Smooth muscle cell (in vitro differentiated cells): ENCODE data around the gene ACACB. TPM values are rescaled to one million over a fixed set of nuclear protein-coding genes. Genes with fewer than 3 reads are reported as not detected.

ENCODE experiments used
- DNase-seq: peaks from one replicate; lab custom pipeline; 2025; ENCODE audit not compliant: unreplicated experiment; lab: John Stamatoyannopoulos, UW
- H2AFZ ChIP-seq: fragments of 200-600 bp; sonication (generic); 2 replicates; pipeline ENCODE4 v1.6.0; 2016; ENCODE audit warnings: antibody characterized with exemption, low read depth, mild to moderate bottlenecking
- H3F3A ChIP-seq: fragments of 200-600 bp; sonication (generic); 2 replicates; pipeline ENCODE4 v1.6.0; 2017; ENCODE audit warnings: antibody characterized with exemption, low read depth
- H3K27ac ChIP-seq: fragments of 200-600 bp; sonication (generic); 2 replicates; pipeline ENCODE4 v1.5.1; 2016; ENCODE audit warnings: low read depth, mild to moderate bottlenecking
- H3K27me3 ChIP-seq: fragments of 200-600 bp; sonication (generic); 2 replicates; pipeline ENCODE4 v1.6.1; 2016; ENCODE audit warnings: low read depth, mild to moderate bottlenecking
- H3K36me3 ChIP-seq: fragments of 200-600 bp; sonication (generic); 2 replicates; pipeline ENCODE4 v1.5.1; 2016; ENCODE audit warnings: low read depth
- H3K4me1 ChIP-seq: fragments of 200-600 bp; sonication (generic); 2 replicates; pipeline ENCODE4 v1.5.1; 2016; ENCODE audit warnings: low read depth
- H3K4me2 ChIP-seq: fragments of 200-600 bp; sonication (generic); 2 replicates; pipeline ENCODE4 v1.6.0; 2016; ENCODE audit warnings: mild to moderate bottlenecking
- H3K4me3 ChIP-seq: fragments of 200-600 bp; sonication (generic); 2 replicates; pipeline ENCODE4 v1.5.1; 2016; ENCODE audit warnings: mild to moderate bottlenecking
- H3K79me2 ChIP-seq: fragments of 200-600 bp; sonication (generic); 2 replicates; pipeline ENCODE4 v1.6.0; 2016; ENCODE audit warnings: low read depth, mild to moderate bottlenecking
- H3K9ac ChIP-seq: fragments of 200-600 bp; sonication (generic); 2 replicates; pipeline ENCODE4 v1.6.0; 2016; ENCODE audit warnings: low read depth
- H3K9me3 ChIP-seq: fragments of 200-600 bp; sonication (generic); replicated peaks from 2 replicates; pipeline ENCODE4 v1.5.1; 2016; ENCODE audit warnings: low read depth
- H4K20me1 ChIP-seq: fragments of 200-600 bp; sonication (generic); 2 replicates; pipeline ENCODE4 v1.6.0; 2016; ENCODE audit warnings: low read depth
- CTCF ChIP-seq: fragments of 200-600 bp; sonication (generic); IDR thresholded peaks from 2 replicates; pipeline ENCODE4 v1.5.1; 2017; ENCODE audit warnings: borderline replicate concordance, mild to moderate bottlenecking, antibody characterized with exemption; ENCODE audit not compliant: insufficient read depth, poor library complexity, severe bottlenecking
- WGBS: methylation state at CpG from one replicate; pipeline ENCODE4 v1.1.7; 2016; ENCODE audit warnings: low lambda C conversion rate; 5-methylcytosine and 5-hydroxymethylcytosine counted together
- polyA plus RNA-seq: library from polyadenylated mRNA; unstranded; fragments of >200 nt; fragmentation: Nextera tagmentation; extraction: Ambion mirVana; gene quantifications from 2 replicates; pipeline ENCODE4 v1.2.1, GENCODE V29; 2016
- total RNA-seq: library from RNA; depleted of rRNA; stranded (reverse); fragments of >200 nt; gene quantifications from 2 replicates; pipeline ENCODE4 v1.2.3, GENCODE V29; 2014

Gene ACACB
- total and polyA plus RNA-seq, 2 experiments from 2014 or later: 0.58 to 2.0 TPM

GRCh38 chr12:109121346-109121880 lies 5.0 kb downstream of the ACACB start:
- no peaks in the 10 kb centered on the region for H3K36me3 ChIP-seq
- no peaks in the 10 kb centered on the region for H3K4me1 ChIP-seq
- H2AFZ ChIP-seq: no peak overlapping the region
- H3K79me2 ChIP-seq: no peaks in the 10 kb centered on the region
- no peak overlapping the region for H3K4me3 ChIP-seq
- no peak overlapping the region for H3K27ac ChIP-seq
- no peak overlapping the region for H3K4me2 ChIP-seq
- no peaks in the 10 kb centered on the region for H3K9me3 ChIP-seq
- no peak overlapping the region for H3K9ac ChIP-seq
- WGBS: 91% methylated on average over 3 of the region's 3 CpGs
- DNase-seq: no peak
- no peaks in the 10 kb centered on the region for H3F3A ChIP-seq
- no peaks in the 10 kb centered on the region for H4K20me1 ChIP-seq
- TF ChIP-seq CTCF: no peak
- no peaks in the 10 kb centered on the region for H3K27me3 ChIP-seq

DNA sequence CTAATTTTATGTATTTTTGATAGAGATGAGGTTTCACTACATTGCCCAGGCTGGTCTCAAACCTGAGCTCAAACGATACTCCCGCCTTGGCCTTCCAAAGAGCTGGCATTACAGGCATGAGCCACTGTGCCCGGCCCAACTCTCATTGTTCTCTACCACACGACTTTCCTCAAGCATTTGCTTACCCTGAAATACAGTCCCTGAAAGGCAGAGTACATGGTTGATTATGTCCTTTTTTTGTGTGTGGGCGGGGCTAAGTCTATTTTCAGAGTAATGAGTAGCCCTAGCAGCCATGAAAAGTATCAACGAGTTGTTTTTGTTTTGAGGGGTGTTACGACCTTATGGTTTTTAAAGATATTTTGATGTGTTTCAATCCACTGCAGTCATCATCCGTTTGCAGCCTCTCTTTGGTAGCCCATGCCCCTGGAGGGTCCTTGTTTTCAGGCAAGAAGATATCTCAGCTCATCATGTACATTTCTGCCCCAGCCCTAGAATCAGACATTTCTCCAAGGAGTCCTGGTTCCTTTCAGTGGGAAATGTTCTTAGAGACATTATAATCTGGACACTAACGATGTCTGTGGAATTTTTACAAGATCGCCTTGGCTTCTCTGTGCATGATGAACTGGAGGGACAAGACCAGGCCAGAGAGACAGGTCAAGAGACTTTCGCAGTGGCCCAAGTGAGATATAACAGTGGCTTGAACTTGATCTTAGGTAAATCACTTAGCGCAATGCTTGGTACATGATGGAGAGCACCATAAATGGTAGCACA lies 8.7 kb downstream of the ACACB start:
- no peaks in the 10 kb centered on the region for H4K20me1 ChIP-seq
- no peaks in the 10 kb centered on the region for H3K9me3 ChIP-seq
- no peak overlapping the region for H3K9ac ChIP-seq
- H3K4me3 ChIP-seq: no peak overlapping the region
- H2AFZ ChIP-seq: no peak overlapping the region
- 81% methylated on average over 12 of the region's 12 CpGs for WGBS
- no peak for DNase-seq
- H3K79me2 ChIP-seq: no peaks in the 10 kb centered on the region
- H3K27ac ChIP-seq: no peak overlapping the region
- H3F3A ChIP-seq: no peaks in the 10 kb centered on the region
- H3K27me3 ChIP-seq: no peaks in the 10 kb centered on the region
- H3K4me1 ChIP-seq: no peaks in the 10 kb centered on the region
- no peaks in the 10 kb centered on the region for H3K36me3 ChIP-seq
- no peak for TF ChIP-seq CTCF
- H3K4me2 ChIP-seq: no peak overlapping the region

DNA sequence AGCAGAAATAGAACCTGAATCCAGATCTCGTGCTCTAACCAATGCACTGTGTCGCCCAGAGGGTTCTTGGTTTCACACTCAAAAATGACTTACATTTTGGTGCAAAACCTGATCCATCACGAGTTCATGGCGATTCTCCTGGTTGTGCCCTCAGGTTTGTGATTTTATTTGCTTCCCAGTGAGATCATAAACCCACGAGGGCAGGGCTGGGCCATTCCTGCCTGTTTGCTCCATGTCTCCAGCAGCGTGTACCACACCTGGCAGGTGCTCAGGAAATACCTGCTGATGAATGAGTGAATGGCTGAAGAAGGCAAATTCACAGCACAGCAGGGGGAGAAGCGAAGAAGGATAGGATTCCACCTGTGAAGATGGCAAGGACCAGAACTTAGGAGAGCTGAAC lies 9.4 kb downstream of the ACACB start:
- Histone ChIP-seq H3K36me3 (no peaks in the 10 kb centered on the region), H3F3A (no peaks in the 10 kb centered on the region), H4K20me1 (no peaks in the 10 kb centered on the region), H3K27ac (no peak overlapping the region), H2AFZ (no peak overlapping the region), H3K9me3 (no peaks in the 10 kb centered on the region), H3K9ac (no peak overlapping the region), H3K4me2 (no peak overlapping the region), H3K79me2 (no peaks in the 10 kb centered on the region), H3K4me1 (no peaks in the 10 kb centered on the region), H3K4me3 (no peak overlapping the region), H3K27me3 (no peaks in the 10 kb centered on the region)
- 91% methylated on average over 7 of the region's 7 CpGs for WGBS
- no peak for DNase-seq
- TF ChIP-seq CTCF: no peak

GRCh38 chr12:109126784-109127183 lies 10.4 kb downstream of the ACACB start:
- WGBS: 83% methylated on average over 3 of the region's 3 CpGs
- Histone ChIP-seq H3K27ac (no peak overlapping the region), H3K9me3 (no peaks in the 10 kb centered on the region), H3K4me3 (no peak overlapping the region), H2AFZ (no peak overlapping the region), H3K9ac (no peak overlapping the region), H3K4me2 (no peak overlapping the region), H3K27me3 (no peaks in the 10 kb centered on the region), H3F3A (no peaks in the 10 kb centered on the region), H3K36me3 (no peaks in the 10 kb centered on the region), H3K4me1 (no peaks in the 10 kb centered on the region), H3K79me2 (no peaks in the 10 kb centered on the region), H4K20me1 (no peaks in the 10 kb centered on the region)
- no peak for DNase-seq
- no peak for TF ChIP-seq CTCF
